GM23338 (cell line): ENCODE measurements around the gene PPP4R2.

Experiments
- CREB1 ChIP-seq: fragments of 250-450 bp; sonication (Bioruptor Pico); IDR thresholded peaks from 2 replicates; pipeline ENCODE4 v1.5.0; 2020; ENCODE audit warnings: low read depth, mild to moderate bottlenecking, moderate library complexity
- CTCF ChIP-seq, 2 experiments: fragments of 200-600 bp in 1 of 2; sonication (generic) in 1 of 2; conservative IDR thresholded peaks; 2 replicates each; pipeline versions ENCODE4 v1.5.1 to v1.6.1; 2016 to 2017; ENCODE audit warnings: antibody characterized with exemption in 2 of 2, low read depth in 2 of 2, mild to moderate bottlenecking in 2 of 2, moderate library complexity in 1 of 2
- EZH2 ChIP-seq: fragments of 200-600 bp; sonication (generic); IDR thresholded peaks from one replicate; pipeline ENCODE4 v1.8.0; 2017; ENCODE audit warnings: antibody characterized with exemption, mild to moderate bottlenecking, low read depth; ENCODE audit not compliant: unreplicated experiment
- EZH2phosphoT487 ChIP-seq: fragments of 200-600 bp; sonication (generic); IDR thresholded peaks from one replicate; pipeline ENCODE4 v1.8.1; 2018; ENCODE audit warnings: antibody characterized with exemption; ENCODE audit not compliant: unreplicated experiment
- JUNB ChIP-seq: IDR thresholded peaks from one replicate; pipeline ENCODE4 v1.6.1; 2016; ENCODE audit warnings: antibody characterized with exemption; ENCODE audit not compliant: unreplicated experiment
- POLR2AphosphoS5 ChIP-seq: IDR thresholded peaks from 2 replicates; pipeline ENCODE4 v1.6.1; 2016; ENCODE audit warnings: antibody characterized with exemption, low read depth
- STAT1 ChIP-seq: IDR thresholded peaks from one replicate; pipeline ENCODE4 v1.6.1; 2016; ENCODE audit warnings: antibody characterized with exemption; ENCODE audit not compliant: unreplicated experiment
- ZNF114 ChIP-seq: fragments of 250-450 bp; sonication (Bioruptor Pico); IDR thresholded peaks from 2 replicates; pipeline ENCODE4 v1.5.0; 2020; ENCODE audit warnings: mild to moderate bottlenecking, moderate library complexity
- ZNF331 ChIP-seq: fragments of 250-450 bp; sonication (Bioruptor Pico); IDR thresholded peaks from 2 replicates; pipeline ENCODE4 v1.5.0; 2020; ENCODE audit warnings: low read depth, mild to moderate bottlenecking, moderate library complexity
- TF ChIP-seq, protein P1 (sequence below): IDR thresholded peaks from 2 replicates; pipeline ENCODE4 v1.6.1; 2016; ENCODE audit warnings: antibody characterized with exemption
- TF ChIP-seq, protein P2 (sequence below): IDR thresholded peaks from one replicate; pipeline ENCODE4 v1.6.1; 2018; ENCODE audit warnings: antibody characterized with exemption; ENCODE audit not compliant: unreplicated experiment

GRCh38 chr3:73110530-73110929, 113.9 kb downstream of the PPP4R2 start:
- no peak for TF ChIP-seq CTCF (conservative IDR thresholded peaks at IDR 0.05; ENCODE audit: low read depth in 2 of 2)
- no peak for TF ChIP-seq EZH2
- no peak for TF ChIP-seq POLR2AphosphoS5
- TF ChIP-seq EZH2phosphoT487: no peak
- TF ChIP-seq, protein P1, sequence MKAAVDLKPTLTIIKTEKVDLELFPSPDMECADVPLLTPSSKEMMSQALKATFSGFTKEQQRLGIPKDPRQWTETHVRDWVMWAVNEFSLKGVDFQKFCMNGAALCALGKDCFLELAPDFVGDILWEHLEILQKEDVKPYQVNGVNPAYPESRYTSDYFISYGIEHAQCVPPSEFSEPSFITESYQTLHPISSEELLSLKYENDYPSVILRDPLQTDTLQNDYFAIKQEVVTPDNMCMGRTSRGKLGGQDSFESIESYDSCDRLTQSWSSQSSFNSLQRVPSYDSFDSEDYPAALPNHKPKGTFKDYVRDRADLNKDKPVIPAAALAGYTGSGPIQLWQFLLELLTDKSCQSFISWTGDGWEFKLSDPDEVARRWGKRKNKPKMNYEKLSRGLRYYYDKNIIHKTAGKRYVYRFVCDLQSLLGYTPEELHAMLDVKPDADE: no peak
- no peak for TF ChIP-seq ZNF331
- TF ChIP-seq STAT1: no peak
- TF ChIP-seq, protein P2, sequence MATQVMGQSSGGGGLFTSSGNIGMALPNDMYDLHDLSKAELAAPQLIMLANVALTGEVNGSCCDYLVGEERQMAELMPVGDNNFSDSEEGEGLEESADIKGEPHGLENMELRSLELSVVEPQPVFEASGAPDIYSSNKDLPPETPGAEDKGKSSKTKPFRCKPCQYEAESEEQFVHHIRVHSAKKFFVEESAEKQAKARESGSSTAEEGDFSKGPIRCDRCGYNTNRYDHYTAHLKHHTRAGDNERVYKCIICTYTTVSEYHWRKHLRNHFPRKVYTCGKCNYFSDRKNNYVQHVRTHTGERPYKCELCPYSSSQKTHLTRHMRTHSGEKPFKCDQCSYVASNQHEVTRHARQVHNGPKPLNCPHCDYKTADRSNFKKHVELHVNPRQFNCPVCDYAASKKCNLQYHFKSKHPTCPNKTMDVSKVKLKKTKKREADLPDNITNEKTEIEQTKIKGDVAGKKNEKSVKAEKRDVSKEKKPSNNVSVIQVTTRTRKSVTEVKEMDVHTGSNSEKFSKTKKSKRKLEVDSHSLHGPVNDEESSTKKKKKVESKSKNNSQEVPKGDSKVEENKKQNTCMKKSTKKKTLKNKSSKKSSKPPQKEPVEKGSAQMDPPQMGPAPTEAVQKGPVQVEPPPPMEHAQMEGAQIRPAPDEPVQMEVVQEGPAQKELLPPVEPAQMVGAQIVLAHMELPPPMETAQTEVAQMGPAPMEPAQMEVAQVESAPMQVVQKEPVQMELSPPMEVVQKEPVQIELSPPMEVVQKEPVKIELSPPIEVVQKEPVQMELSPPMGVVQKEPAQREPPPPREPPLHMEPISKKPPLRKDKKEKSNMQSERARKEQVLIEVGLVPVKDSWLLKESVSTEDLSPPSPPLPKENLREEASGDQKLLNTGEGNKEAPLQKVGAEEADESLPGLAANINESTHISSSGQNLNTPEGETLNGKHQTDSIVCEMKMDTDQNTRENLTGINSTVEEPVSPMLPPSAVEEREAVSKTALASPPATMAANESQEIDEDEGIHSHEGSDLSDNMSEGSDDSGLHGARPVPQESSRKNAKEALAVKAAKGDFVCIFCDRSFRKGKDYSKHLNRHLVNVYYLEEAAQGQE: no peak
- no peak for TF ChIP-seq ZNF114 (CRISPR knock-in tag)
- TF ChIP-seq CREB1 (CRISPR knock-in tag): no peak
- no peak for TF ChIP-seq JUNB
